Hippocampal formation (tissue), 2 donors: Measurements from ENCODE around the gene FGF2.
"Not testable (repeated sequence)": the region's sequence is repeated elsewhere in the genome, so short reads cannot be mapped to it uniquely, and the experiment has no call there.

Source experiments
- DNase-seq, 2 donors: peaks; one replicate each; lab custom pipeline; 2025; lab: John Stamatoyannopoulos, UW

Gene FGF2

DNA sequence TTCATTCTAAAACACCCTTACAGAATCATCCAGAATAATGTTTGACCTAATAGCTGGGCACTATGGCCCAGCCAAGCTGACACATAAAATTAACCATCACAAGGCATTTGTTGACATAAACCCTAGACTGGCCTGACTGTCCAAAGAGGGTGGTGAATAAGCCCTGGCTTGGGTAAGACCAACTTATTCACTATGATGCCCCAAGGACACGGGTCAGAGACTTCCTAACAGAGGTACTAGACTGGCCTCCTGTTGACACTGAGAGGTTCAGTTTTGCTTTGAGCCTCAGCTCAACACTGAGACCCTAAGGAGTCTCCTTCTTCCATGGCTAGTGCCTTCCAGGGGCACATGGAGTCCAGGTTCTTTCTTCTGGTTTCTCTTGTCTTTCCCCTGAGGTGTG is 21.3 kb downstream of the FGF2 start:
- no peak for DNase-seq

DNA sequence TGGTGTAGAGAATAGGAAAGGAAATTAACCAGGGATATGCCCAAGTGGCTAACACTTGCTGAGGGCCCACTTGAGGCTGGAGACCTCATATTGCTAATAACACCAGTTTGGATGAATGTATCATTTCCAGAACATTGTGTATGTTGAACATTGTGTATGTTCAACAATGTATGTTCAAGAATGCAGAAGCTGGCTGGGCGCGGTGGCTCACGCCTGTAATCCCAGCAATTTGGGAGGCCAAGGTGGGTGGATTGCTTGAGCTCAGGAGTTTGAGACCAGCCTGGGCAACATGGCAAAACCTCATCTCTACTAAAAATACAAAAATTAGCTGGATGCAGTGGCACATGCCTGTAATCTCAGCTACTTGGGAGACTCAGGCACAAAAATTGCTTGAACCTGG is 23.2 kb downstream of the FGF2 start:
- DNase-seq = not testable (repeated sequence)

DNA sequence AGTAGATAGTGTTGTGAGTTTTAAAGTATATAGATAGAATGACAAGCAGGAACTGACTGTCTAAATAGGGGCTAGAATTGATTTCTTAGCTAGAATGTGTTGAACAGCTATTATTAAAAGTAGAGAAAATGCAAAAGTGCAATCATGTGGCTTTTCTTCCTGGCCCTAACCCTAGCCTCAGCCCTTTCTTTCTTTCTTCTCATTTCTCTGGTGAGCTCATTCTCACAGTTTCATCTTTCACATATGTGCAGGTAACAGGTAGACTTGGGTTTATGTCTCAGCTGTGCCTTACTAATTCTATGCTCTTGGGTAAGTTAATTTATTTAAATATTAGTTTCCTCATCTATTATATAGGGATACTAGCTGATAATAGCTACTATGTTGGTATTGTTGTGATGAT is 24.9 kb downstream of the FGF2 start:
- no peak for DNase-seq

DNA sequence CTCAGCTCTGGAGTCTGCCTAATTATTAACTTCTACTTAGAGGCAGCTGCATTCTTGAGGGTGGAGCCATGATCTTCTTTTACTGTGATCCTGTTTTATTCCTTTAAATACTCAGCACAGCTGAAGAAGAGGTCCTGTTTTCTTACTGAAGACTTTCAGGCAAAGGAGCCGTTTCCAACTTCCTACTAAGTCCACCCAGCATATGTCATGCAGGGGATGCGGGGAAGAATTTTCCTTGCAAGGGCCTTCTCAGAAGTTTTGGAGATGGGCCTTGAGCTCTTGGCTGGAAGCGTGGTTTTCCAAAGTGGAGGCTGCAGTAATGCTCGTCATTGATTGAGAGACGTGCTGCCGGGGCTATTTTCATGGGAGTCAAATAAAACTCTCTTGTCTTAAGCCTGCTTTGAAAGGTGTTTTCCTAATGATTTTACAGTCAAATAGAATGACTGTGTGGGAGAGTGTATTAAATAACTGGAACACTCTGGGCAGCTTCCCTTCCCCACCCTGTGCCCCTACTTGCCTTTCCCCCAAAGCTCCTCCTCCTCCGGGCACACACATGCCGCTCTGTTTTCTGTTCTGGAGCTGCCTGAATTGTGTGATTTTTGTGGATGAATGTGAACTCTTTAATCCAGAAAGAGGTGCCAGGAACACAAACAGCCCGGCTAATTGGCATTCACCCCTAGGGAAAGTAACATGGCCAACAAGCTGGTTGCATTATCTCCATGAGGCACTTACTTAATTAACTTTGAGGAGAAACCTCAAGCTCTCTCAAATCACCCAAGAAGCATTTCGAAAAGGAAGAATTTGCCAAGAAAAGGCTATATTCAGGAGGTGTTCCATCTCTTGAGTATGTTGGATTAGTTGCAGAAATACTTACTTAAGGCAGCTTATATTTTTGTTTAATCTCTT is 28.1 kb downstream of the FGF2 start:
- DNase-seq = peak; percentile 68 to 87

DNA sequence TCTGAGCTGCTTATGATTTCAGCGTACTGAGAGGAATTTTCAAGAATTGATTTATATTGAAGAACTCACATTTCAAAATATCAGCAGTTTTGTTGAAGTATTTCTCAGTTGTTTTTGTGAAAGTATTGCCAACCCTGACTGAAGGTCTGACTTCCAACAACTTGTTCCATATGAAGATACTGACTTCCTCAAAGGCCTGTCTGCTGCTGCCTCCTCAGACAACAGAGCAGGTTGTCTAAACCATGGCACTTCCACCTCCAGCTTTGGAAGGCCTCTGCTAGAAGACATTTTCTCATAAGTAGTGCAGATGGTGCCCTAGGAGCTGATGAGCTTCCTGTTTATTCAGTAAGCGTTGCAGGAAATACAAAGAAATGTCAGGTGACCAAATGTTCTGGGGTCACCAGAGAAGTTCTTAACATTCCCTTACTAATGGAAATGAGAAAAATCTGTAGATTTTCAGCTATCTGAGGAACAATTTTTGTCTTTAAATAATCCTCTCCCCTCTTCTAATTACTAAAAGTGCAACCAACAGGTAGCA is 28.8 kb downstream of the FGF2 start:
- no peak for DNase-seq

DNA sequence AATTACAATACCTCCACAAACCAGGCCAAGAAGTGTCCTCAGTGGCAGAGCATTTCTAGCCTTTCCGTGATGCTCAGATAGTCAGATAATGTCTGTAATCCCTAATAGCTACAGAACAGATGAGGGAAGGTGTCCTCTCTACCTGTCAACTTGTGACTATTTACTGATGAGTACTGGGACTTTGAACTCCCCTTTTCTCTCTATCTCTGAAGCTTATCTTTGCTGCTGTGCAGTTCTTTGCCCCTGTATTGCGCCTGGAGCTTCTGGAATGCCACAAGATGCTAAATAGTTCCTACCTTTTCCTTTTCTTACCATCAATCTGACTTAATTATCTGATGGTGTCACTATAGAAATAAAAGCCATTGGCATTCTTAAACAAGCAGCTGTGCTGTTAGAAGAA is 30.5 kb downstream of the FGF2 start:
- DNase-seq = no peak

DNA sequence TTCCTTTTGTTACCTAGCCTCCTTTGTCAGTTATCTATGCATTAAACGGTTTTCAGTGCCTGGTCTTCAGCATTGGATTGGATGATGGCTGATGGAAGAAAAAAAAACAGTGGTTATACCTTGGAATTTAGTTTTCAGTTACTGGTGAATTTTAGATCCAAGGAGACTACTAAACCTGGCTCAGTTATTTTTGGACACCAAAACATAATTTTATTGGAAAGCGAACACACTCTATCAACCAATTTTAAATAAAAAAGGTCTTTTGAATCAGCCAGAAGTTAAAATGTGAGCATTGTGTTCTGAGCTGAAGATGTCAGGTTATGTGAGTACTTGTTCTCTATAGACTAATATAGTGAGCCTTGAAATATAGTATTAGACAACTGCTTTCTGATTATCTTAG is 32.1 kb downstream of the FGF2 start:
- no peak for DNase-seq

DNA sequence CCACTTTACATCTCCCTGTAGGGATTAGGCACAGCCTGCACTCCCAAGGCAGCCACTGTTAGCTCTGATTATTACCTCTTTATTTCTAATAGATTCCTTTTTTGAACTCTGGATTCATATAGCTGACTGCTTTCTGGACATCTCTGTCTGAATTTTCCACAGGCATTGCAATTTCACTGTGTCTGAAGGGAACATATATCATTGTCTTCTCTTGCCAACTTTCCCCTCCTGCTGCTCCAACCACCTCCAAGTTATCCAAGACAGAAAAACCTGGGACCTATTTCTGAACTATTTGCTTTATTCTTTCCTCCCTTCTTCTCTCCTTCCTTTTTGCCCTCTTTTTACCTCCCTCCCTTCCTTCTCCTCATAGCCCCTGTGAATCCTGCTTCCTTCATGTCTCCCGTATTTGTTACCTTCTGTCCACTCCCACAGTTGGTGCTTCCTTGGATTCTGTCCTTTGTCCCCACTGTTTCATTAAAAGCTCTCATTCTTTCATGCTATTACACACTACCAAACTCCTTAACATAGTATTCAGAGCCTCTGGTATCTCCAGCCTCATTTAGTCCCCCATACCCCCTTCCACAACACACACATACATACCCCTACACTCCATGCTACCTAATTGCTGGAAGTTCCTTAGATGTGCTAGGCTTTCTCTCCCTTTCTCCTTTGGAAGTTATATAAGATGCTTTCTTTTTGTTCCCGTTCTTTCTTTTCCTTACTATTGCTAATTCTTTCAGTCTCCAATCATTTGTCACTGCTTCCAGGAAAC is 34.7 kb downstream of the FGF2 start:
- no peak for DNase-seq

DNA sequence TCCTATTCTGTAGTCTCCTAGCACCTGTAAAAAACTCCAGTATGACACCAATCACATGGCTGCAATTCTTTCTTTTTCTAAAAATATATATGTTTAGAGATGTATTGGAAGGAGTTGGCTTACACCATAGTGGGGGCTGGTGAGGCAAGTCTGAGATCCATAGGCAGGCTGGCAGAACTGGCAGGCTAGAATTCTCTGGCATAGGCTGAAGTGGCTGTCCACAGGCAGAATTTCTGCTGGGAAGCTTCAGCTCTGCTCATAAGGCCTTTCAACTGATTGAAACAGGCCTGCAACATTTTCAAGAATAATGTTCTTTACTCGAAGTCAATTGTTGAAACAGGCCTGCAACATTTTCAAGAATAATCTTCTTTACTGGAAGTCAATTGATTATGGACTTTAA is 37.0 kb downstream of the FGF2 start:
- no peak for DNase-seq

DNA sequence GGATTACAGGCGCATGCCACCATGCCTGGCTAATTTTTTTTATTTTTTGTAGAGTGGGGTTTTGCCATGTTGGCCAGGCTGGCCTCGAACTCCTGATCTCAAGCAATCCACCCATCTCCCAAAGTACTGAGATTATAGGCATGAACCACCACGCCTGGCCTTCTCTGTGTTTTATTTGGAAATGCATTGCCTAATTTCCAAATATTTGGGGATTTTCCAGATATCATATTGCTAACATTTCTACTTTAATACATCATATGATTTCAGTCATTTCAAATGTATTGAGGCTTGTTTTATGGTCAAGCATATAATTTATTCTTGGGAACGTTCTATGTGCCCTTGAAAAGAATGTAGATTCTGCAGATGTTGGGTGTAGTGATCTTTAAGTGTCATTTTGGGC is 38.8 kb downstream of the FGF2 start:
- no peak for DNase-seq

DNA sequence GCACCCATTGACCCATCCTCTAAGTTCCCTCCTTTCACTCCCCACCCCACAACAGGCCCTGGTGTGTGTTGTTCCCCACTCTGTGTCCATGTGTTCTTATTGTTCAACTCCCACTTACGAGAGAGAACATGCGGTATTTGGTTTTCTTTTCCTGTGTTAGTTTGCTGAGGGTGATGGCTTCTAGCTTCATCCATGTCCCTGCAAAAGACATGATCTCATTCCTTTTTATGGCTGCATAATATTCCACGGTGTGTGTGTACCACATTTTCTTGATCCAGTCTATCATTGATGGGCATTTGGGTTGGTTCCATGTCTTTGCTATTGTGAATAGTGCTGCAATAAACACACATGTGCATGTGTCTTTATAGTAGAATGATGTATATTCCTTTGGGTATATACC is 41.6 kb downstream of the FGF2 start:
- DNase-seq = not testable (repeated sequence)

DNA sequence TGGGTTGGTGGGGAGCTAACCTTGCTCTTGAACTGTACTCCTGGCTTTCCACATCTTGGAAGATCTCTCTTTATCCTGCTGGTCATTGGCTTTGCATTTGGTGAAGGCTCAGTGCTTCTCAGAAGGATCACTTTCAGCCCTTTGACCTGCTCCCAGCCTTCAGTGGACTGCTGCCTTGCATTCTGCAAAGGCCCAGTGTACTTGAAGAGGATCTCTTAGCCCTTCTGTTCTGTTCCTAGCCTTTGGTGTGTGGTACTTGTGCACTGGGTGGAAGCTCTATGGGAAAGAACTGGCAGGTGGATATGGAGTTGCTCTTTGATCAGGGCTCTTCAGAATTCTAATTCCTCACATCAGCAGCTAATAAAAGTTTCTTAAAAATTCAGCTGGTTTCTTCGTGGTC is 46.5 kb downstream of the FGF2 start:
- no peak for DNase-seq

DNA sequence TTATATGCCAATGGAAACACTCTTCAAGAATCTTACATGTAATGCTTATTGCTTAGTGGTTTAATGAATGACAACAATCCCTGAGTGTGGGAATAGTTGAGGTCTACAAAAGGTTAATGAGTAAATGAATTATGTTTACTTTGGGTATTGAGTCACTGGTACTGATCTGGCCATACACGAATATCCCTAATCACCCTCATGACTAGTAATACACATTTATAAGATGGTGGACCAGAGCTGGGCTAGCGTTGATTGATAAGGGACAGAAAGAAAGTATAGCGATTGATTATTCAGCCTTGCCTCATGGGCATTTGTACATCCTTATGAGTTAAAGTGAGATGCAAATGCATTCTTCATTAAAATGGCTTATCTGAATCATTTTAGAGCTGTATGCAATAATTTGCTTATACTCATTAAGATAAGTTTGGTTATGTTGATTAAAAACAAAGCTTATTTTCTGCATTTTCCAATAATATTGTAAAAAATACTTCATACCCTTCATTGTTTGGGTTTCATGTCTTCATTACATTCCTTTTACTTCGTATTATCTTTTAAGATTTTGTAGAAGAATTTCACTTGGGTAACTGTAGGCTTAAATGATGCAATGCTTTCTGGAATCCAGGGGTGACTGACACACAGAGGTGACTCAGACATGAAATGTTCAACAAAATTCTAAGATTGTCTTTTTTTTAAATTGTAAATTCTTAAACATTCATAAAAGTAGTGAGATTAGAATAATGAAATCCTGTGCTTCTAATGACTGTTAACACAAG is 47.4 kb downstream of the FGF2 start:
- no peak for DNase-seq

DNA sequence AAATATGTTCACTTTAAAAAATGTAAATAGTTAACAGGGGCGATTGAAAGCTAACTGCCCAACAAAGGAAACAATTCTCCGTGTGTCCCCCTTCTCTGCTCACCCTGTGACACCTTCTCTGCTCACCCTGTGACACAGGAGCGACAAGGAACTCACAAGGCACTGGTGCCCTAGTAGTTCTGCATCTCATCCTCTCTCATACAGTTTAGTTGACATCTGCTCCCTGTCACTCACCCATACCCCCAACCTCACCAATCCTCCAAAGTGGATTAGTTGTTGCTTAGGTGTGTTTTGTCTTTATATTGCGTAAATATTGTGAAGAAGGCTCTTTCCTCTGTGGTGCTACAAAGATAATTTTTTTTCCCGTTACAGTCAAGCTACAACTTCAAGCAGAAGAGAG is 49.3 kb downstream of the FGF2 start:
- DNase-seq = no peak

DNA sequence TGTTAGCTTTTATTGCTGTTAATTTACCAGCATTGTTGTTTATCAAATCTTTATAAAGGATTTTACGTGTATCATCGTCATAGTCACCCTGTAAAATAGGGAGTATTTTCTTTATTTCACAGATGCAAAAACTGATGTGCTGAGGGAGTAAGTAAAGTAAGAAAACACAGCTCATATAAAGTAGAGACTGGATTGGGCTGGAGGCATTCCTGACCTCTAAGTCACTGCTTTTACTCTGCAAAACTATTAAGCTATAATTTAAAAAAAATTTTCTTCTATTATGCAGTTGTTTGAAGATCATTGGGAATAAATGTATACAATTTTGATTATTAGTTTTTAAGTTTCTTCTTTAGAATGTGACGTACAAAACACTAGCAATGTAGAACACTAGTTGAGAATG is 49.8 kb downstream of the FGF2 start:
- DNase-seq = no peak

DNA sequence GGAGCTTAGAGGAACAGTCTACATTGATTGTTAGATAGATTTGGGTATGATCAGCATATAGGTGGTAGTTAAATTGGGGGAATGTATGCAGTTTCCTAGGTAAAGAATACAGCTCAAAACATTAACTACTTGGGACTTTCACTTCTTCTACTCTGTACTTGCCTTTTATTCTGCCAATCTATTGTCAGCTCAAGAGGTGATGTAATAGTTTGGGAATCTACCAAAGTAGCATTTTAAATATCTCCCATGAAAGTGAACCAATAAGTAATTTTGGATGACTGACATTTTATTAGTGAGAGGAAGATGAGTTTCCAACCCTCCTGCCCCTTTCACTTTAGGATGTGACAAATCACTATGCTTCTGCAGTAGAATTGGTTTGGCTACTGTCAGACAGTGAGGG is 52.4 kb downstream of the FGF2 start:
- DNase-seq = no peak

DNA sequence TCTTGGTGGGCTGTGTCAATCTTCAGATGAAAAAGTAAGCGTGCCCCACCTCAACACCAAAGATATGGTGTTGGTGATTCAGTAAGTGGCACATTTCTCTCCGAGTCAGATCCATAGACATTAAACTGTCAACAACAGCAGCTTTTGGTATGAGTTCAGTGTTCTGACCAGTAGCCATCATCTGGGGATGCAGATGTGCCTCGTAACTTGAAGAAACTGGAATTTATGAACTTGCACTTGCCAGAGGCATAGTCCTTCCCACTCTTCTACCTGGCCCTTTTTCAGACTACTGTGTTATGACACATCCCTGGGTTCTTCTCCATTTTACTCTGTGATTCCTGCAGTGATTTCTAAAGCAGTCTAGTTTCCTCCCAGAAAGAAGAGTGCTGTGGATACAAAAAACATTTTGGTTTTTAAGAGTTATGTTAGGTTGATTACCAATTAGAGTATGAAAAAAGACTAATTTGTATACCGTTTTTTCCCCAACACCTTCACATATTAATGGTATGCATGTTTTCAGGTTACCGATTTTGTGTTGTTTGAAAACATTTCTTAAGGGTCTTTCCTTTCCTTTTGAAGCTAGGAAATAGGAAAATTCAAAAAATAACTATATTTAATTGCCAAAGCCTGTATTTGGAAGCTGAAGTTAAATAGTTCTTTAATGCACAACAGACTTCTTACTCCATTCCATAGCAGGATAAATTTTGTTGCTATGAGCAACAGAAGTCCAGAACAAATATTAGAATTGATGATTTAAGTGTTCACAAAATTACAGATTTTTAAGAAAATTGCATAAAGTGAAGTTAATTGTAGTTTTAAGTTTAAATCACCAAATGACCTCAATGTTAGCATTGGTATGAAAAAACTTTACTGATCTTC is 56.5 kb downstream of the FGF2 start:
- no peak for DNase-seq

DNA sequence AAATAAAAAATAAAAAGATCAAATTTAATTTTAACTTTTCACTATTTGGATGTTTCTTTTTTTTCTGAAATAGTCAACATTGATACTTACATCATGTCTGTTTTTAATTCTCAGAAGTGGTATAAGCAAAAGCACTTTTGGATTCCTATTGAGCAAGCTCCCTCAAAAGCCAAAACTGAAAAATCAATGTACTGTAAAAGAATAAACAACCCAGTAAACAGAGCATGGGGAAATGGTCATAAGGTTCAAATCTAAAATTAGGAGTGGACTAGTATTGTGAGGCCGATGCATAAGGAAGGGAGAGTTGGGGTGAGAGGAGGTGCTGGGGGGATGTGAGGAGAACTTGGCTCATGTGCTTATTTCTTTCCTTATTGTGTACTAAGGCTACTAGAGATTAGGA is 57.9 kb downstream of the FGF2 start:
- no peak for DNase-seq

DNA sequence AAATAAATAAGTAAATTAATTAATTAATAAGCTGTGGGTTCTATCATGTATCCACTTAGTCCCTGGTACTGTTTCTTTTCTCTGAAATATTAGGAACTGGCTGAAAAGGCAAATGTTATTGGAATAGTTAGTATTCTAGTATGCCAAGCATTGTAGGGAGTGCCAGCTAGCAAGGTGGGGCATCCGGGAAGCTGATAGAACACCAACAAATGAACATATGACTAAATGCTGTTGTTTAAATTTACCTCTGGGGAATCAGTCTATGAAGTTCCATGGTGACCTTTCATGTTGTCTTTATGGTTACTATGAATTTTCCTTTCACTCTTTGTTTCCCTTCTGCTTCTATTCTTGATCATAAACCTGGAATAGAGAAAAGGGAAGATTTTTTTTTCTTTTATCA is 63.1 kb downstream of the FGF2 start:
- DNase-seq = no peak

DNA sequence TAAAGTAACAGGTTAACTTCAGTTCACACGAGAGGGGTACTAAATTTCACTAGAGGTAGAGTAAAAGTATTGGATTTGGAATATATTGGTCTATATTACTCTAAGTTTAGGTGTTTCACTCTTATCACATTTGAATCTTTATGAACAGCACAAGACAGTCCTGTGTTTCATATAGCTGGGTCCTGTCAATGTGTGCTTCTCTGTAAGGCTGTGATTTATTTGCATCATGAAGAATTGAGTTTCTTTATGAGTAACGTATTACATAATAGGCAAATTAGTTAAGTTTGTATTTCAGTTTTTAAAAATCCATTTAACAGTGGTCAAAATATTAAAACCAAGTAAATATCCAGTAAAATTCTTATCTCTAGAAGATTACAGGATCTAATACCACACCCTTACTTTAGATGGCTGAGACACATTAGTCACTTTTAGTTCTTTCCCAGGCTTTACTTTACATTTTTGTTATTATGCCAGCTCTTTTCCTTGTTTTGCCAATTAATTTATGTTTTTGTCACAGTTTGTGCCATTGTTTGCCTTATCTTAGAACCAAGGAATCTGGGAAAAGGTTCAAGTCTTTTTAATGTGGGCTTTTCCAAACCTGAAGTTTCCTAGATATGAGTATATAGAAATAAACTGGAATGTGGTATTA is 63.6 kb downstream of the FGF2 start:
- DNase-seq = no peak

DNA sequence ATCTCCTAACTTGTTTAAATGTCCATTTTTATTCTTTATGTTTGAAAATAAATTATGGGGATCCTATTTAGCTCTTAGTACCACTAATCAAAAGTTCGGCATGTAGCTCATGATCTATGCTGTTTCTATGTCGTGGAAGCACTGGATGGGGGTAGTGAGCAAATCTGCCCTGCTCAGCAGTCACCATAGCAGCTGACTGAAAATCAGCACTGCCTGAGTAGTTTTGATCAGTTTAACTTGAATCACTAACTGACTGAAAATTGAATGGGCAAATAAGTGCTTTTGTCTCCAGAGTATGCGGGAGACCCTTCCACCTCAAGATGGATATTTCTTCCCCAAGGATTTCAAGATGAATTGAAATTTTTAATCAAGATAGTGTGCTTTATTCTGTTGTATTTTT is 68.2 kb downstream of the FGF2 start:
- no peak for DNase-seq
